Measurements from ENCODE around the gene ZNF614.

DNA sequence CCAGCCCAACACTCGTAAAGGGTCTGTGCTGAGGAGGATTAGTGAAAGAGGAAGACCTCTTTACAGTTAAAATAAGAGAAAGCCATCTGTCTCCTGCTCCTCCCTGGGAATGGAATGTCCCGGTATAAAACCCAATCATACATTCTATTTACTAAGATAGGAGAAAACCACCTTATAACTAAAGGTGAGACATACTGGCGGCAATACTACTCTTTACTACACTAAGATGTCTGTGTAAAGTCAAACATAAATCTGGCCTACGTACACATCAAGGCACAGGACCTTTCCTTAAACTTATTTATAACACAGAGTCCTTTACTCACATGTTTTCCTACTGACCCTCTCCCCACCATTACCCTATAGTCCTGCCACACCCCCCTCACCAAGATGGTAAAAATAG, 44.8 kb downstream of the ZNF614 start:
- TF ChIP-seq TAF1 (IDR thresholded peaks at IDR 0.05; ENCODE audit: borderline replicate concordance, low read depth, low read length) (no peak), POLR2AphosphoS5 (IDR thresholded peaks at IDR 0.05; ENCODE audit: low read depth, low read length) (no peak), POLR2A (IDR thresholded peaks at IDR 0.05; ENCODE audit: low read depth, low read length) (no peak)

Data from GM12892 (cell line).